IgD-negative memory B cell (primary cell): Measurements from ENCODE around the gene SERPINA4. TPM values are rescaled to one million over a fixed set of nuclear protein-coding genes. Genes with fewer than 3 reads are reported as not detected.

Experiments
- H3K27ac Mint-ChIP-seq, 3 donors: one replicate each; pipeline ENCODE4 v1.8.0; 2020 to 2022; ENCODE audit warnings: mild to moderate bottlenecking in 3 of 3, mixed read lengths in 3 of 3, moderate library complexity in 1 of 3
- H3K27me3 Mint-ChIP-seq: one replicate; pipeline ENCODE4 v1.8.0; 2021; ENCODE audit warnings: mixed read lengths
- H3K36me3 Mint-ChIP-seq: one replicate; pipeline ENCODE4 v1.8.0; 2020; ENCODE audit warnings: mild to moderate bottlenecking, mixed read lengths
- H3K4me1 Mint-ChIP-seq, 3 donors: one replicate each; pipeline ENCODE4 v1.8.0; 2020 to 2022; ENCODE audit warnings: mixed read lengths in 3 of 3, mild to moderate bottlenecking in 1 of 3
- H3K4me3 Mint-ChIP-seq, 4 donors: one replicate each; pipeline ENCODE4 v1.8.0; 2020 to 2022; ENCODE audit warnings: mild to moderate bottlenecking in 4 of 4, mixed read lengths in 4 of 4, moderate library complexity in 3 of 4
- H3K9me3 Mint-ChIP-seq, 3 donors: one replicate each; pipeline ENCODE4 v1.8.0; 2020 to 2021; ENCODE audit warnings: mixed read lengths in 3 of 3, mild to moderate bottlenecking in 1 of 3
- polyA plus RNA-seq: library from polyadenylated mRNA; unstranded; fragments of 300-500 nt; fragmentation: Illumina TruSeq; gene quantifications from one replicate; pipeline ENCODE4 v1.2.3, GENCODE V29; 2021

SERPINA4 gene
- polyA plus RNA-seq, 1 donor from 2014 or later, result not detected

DNA sequence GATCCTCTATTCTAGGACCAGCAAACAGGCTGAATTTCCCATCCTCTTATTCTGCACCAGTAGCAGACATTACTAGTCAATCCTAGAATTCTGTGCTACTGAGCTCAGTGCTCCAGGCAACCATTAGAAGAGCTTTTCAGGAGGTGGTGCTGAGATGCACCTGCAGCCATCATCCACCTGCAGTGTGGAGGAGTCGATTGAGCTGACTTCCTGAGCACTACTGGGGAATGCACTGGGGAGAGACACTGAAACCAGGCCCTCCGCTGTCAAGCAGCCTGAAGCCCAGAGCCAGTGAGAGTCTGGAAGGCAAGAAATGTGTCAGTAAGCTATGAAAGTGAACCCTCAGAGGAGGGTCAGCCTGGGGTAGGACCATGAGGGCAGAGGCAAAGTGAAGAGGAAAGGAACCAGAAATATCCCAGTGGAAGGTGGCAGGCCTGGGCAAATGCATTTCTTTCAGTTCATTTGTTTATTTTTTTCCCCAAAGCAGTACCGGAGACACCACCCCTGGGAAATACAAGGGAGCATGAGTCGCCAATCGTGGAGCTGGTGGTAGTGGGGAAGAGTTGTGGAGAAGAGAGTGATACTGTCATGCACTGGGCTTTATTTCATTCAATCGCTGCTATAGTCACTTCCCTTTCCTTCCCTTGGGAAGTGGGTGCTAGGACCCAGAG, 23.0 kb upstream of the SERPINA4 start:
- H3K27me3 Mint-ChIP-seq, result peaks cover 13% of the 10 kb centered on the region
- peaks cover 0 to 11% (median 7%) of the 10 kb centered on the region in 3 donors for H3K9me3 Mint-ChIP-seq
- no peaks in the 10 kb centered on the region for H3K4me1 Mint-ChIP-seq
- no peaks in the 10 kb centered on the region for H3K36me3 Mint-ChIP-seq
- no peak overlapping the region for H3K4me3 Mint-ChIP-seq
- no peak overlapping the region for H3K27ac Mint-ChIP-seq

GRCh38 chr14:94539181-94539580, 22.1 kb upstream of the SERPINA4 start:
- Mint-ChIP-seq H3K4me3 (peak overlapping the region in 1 of 4 donors; percentile 8), H3K27ac (no peak overlapping the region), H3K4me1 (no peaks in the 10 kb centered on the region), H3K27me3 (peaks cover 13% of the 10 kb centered on the region), H3K9me3 (peaks cover 0 to 11% (median 7%) of the 10 kb centered on the region in 3 donors), H3K36me3 (no peaks in the 10 kb centered on the region)

DNA sequence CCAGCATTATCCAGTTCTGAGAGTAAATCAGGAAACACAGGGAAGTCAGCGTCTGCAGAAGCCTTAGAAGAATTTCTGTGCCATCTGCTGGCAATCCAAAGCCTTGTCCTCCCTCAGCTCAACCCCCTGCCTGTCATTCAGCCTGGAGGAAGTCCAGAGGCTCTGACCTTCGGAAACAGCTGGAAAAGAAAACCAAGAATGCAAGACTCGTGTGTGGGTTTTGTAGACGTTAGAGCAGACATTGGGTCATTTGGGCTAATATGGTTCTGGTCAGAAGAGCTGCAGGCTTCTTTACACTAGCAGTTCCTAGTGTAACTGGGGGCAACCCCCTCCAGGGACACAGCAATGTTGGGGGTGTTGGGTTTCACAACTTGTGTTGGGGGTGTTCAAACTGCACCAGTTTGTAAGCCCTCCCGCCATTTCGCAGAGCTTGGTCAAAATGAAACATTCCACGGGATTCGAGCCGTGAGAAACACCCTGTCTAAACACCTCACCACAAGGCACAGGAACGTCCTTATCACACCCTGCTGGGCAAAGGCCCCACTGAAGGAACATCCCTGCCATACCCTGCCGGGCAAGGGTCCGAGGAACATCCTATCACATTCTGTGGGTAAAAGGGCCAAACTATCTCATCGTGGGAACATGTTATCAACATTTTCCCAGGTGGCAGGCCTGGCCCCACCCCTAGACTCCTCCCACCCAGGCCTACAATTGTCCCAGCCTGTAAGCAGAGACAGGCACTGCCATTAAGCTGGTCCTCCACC, 21.0 kb upstream of the SERPINA4 start:
- Mint-ChIP-seq H3K27me3 (peaks cover 13% of the 10 kb centered on the region), H3K27ac (no peak overlapping the region), H3K36me3 (no peaks in the 10 kb centered on the region), H3K4me1 (no peaks in the 10 kb centered on the region), H3K9me3 (peaks cover 0 to 11% (median 7%) of the 10 kb centered on the region in 3 donors), H3K4me3 (no peak overlapping the region)

DNA sequence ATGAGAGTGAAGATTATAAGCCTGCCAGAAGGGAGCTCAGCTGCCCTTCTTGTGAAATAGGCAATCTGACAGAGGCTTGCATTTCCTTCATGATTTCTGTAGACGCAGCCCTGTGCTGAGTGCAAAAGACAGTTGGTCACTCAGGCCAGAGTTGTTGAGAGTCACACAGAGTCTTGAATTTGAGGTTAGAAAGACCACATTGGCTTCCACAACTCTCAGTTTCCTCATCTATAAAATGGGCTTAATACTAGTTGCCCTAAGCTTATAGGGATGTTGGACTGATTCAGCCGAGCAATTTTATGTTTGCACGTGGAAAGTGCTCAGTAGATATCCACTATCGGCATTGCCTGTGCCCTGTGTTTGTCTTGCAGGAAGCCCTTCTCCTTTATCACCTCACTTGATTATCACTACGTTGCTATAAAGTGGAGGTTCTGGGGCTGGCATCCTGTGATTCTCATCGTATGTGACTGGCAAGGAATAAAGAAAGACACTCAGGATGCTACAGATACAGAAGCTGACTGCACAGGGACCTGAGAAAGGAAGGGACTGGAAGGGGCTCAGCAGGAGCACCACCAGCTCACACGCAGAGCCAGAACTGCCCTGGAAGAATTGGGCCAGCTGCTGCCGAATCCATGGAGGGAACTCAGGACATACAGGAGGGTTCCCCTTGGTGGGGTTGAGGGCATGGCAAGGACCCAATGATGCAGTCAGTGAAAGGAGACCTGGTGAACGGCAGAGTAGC, 19.8 kb upstream of the SERPINA4 start:
- Mint-ChIP-seq H3K9me3 (peaks cover 0 to 16% (median 7%) of the 10 kb centered on the region in 3 donors), H3K4me3 (no peak overlapping the region), H3K27ac (no peak overlapping the region), H3K27me3 (peaks cover 13% of the 10 kb centered on the region), H3K36me3 (no peaks in the 10 kb centered on the region), H3K4me1 (no peaks in the 10 kb centered on the region)

- H3K4me3 Mint-ChIP-seq, result no peak overlapping the region
- H3K4me1 Mint-ChIP-seq, result no peaks in the 10 kb centered on the region
- peaks cover 2 to 10% (median 10%) of the 10 kb centered on the region in 3 donors for H3K9me3 Mint-ChIP-seq
- H3K27me3 Mint-ChIP-seq, result peaks cover 13% of the 10 kb centered on the region
- H3K36me3 Mint-ChIP-seq, result no peaks in the 10 kb centered on the region
- H3K27ac Mint-ChIP-seq, result no peak overlapping the region
These were observed 19.0 kb upstream of the SERPINA4 start for GRCh38 chr14:94542111-94542810.

DNA sequence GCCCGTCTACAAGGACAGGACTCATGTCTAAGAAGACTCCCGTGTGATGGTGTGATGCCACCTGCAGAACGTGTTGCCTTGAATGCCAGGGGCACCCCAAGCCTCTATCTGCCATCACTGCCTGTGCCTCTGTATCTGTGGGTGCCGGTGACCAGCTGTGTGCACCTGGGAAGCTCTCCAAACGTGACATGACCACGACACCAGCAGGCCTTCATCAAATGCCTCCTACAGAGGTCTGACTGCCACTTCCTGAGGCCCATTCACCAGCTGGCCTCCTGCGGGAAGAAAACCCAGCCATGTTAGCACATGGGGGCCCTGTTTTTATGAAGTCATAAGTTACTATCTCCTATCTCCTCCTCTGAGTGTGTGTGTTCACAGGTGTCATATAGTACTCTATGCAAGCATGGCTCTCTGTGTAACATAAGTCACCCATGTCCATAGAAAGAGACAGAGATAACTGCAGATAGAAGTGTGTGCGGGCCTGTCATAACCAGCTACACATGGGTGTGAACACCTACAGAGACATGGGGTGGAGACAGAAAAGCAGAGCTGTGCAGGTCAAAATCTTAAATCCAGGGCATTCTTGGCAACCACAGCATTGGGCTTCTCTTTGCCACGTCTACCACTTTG, 18.3 kb upstream of the SERPINA4 start:
- Mint-ChIP-seq H3K36me3 (no peaks in the 10 kb centered on the region), H3K4me1 (no peaks in the 10 kb centered on the region), H3K27ac (no peak overlapping the region), H3K9me3 (peaks cover 2 to 10% (median 5%) of the 10 kb centered on the region in 3 donors), H3K27me3 (peaks cover 13% of the 10 kb centered on the region), H3K4me3 (no peak overlapping the region)

- Mint-ChIP-seq H3K27me3 (peaks cover 10% of the 10 kb centered on the region), H3K4me3 (no peak overlapping the region), H3K36me3 (peaks cover 2% of the 10 kb centered on the region), H3K27ac (no peak overlapping the region), H3K9me3 (peaks cover 2 to 10% (median 5%) of the 10 kb centered on the region in 3 donors), H3K4me1 (no peaks in the 10 kb centered on the region)
These were observed 17.7 kb upstream of the SERPINA4 start for GRCh38 chr14:94543449-94544124.

GRCh38 chr14:94544726-94545125, 16.5 kb upstream of the SERPINA4 start:
- H3K27me3 Mint-ChIP-seq, result peaks cover 8% of the 10 kb centered on the region
- H3K4me3 Mint-ChIP-seq, result no peak overlapping the region
- peaks cover 2 to 5% (median 5%) of the 10 kb centered on the region in 3 donors for H3K9me3 Mint-ChIP-seq
- no peak overlapping the region for H3K27ac Mint-ChIP-seq
- H3K36me3 Mint-ChIP-seq, result peaks cover 5% of the 10 kb centered on the region
- H3K4me1 Mint-ChIP-seq, result peaks cover 0 to 2% (median 0%) of the 10 kb centered on the region in 3 donors

GRCh38 chr14:94545131-94545841, 16.0 kb upstream of the SERPINA4 start:
- Mint-ChIP-seq H3K9me3 (peaks cover 2 to 5% (median 5%) of the 10 kb centered on the region in 3 donors), H3K4me1 (peaks cover 0 to 2% (median 0%) of the 10 kb centered on the region in 3 donors), H3K4me3 (no peak overlapping the region), H3K27me3 (peaks cover 7% of the 10 kb centered on the region), H3K27ac (no peak overlapping the region), H3K36me3 (peaks cover 5% of the 10 kb centered on the region)

GRCh38 chr14:94547151-94547680, 14.0 kb upstream of the SERPINA4 start:
- peaks cover 5% of the 10 kb centered on the region for H3K36me3 Mint-ChIP-seq

GRCh38 chr14:94547726-94548125, 13.5 kb upstream of the SERPINA4 start:
- peaks cover 5% of the 10 kb centered on the region for H3K36me3 Mint-ChIP-seq
- H3K4me1 Mint-ChIP-seq, result peaks cover 0 to 2% (median 0%) of the 10 kb centered on the region in 3 donors
- H3K9me3 Mint-ChIP-seq, result peaks cover 2 to 7% (median 5%) of the 10 kb centered on the region in 3 donors
- no peak overlapping the region for H3K4me3 Mint-ChIP-seq
- peaks cover 9% of the 10 kb centered on the region for H3K27me3 Mint-ChIP-seq
- H3K27ac Mint-ChIP-seq, result no peak overlapping the region

More at GRCh38 chr14:94547151-94547680, 14.0 kb upstream of the SERPINA4 start:
- Mint-ChIP-seq H3K4me1 (peaks cover 0 to 2% (median 0%) of the 10 kb centered on the region in 3 donors), H3K27me3 (peaks cover 12% of the 10 kb centered on the region), H3K9me3 (peaks cover 2 to 7% (median 5%) of the 10 kb centered on the region in 3 donors), H3K4me3 (no peak overlapping the region), H3K27ac (no peak overlapping the region)

- H3K27me3 Mint-ChIP-seq, result peaks cover 9% of the 10 kb centered on the region
- H3K4me1 Mint-ChIP-seq, result peaks cover 0 to 2% (median 0%) of the 10 kb centered on the region in 3 donors
- peak overlapping the region in 1 of 3 donors; percentile 75 for H3K27ac Mint-ChIP-seq
- peaks cover 2 to 7% (median 5%) of the 10 kb centered on the region in 3 donors for H3K9me3 Mint-ChIP-seq
- H3K4me3 Mint-ChIP-seq, result no peak overlapping the region
- H3K36me3 Mint-ChIP-seq, result peaks cover 5% of the 10 kb centered on the region
These were observed 12.9 kb upstream of the SERPINA4 start for GRCh38 chr14:94548131-94548998.
